KOPT-K1 (cell line): Measurements from ENCODE around the gene SLC2A11.

Experiments
- H3K27ac ChIP-seq: fragments of 200-600 bp; sonication (generic); 2 replicates; pipeline ENCODE4 v1.5.1; 2016; ENCODE audit warnings: antibody characterized with exemption, mild to moderate bottlenecking, low read depth, low read length; ENCODE audit not compliant: poor library complexity, severe bottlenecking
- H3K36me3 ChIP-seq: fragments of 200-600 bp; sonication (generic); 2 replicates; pipeline ENCODE4 v1.5.1; 2017; ENCODE audit warnings: antibody characterized with exemption, mild to moderate bottlenecking, low read length, moderate library complexity; ENCODE audit not compliant: insufficient read depth
- H3K9me3 ChIP-seq: fragments of 200-600 bp; sonication (generic); 2 replicates; pipeline ENCODE4 v1.5.1; 2017; ENCODE audit warnings: antibody characterized with exemption, low read length, mild to moderate bottlenecking; ENCODE audit not compliant: insufficient read depth, poor library complexity, severe bottlenecking

Gene SLC2A11

GRCh38 chr22:23827351-23827995 is 30.2 kb upstream of the SLC2A11 start:
- peaks cover 100% of the 10 kb centered on the region for H3K36me3 ChIP-seq
- no peaks in the 10 kb centered on the region for H3K9me3 ChIP-seq
- H3K27ac ChIP-seq, result no peak overlapping the region

GRCh38 chr22:23828800-23829680 is 28.6 kb upstream of the SLC2A11 start:
- Histone ChIP-seq H3K9me3 (no peaks in the 10 kb centered on the region), H3K36me3 (peaks cover 100% of the 10 kb centered on the region), H3K27ac (no peak overlapping the region)

GRCh38 chr22:23829845-23830372 is 27.8 kb upstream of the SLC2A11 start:
- Histone ChIP-seq H3K9me3 (no peaks in the 10 kb centered on the region), H3K36me3 (peaks cover 98% of the 10 kb centered on the region), H3K27ac (no peak overlapping the region)

- peaks cover 98% of the 10 kb centered on the region for H3K36me3 ChIP-seq
- H3K27ac ChIP-seq, result no peak overlapping the region
- H3K9me3 ChIP-seq, result no peaks in the 10 kb centered on the region
Measured at GRCh38 chr22:23831261-23831660, 26.4 kb upstream of the SLC2A11 start.

GRCh38 chr22:23831781-23832180 is 25.9 kb upstream of the SLC2A11 start:
- Histone ChIP-seq H3K36me3 (peaks cover 98% of the 10 kb centered on the region), H3K27ac (no peak overlapping the region), H3K9me3 (no peaks in the 10 kb centered on the region)

GRCh38 chr22:23832226-23833016 is 25.3 kb upstream of the SLC2A11 start:
- Histone ChIP-seq H3K9me3 (no peaks in the 10 kb centered on the region), H3K36me3 (peaks cover 94% of the 10 kb centered on the region), H3K27ac (no peak overlapping the region)

GRCh38 chr22:23833017-23833751 is 24.5 kb upstream of the SLC2A11 start:
- peaks cover 86% of the 10 kb centered on the region for H3K36me3 ChIP-seq
- no peaks in the 10 kb centered on the region for H3K9me3 ChIP-seq
- H3K27ac ChIP-seq, result no peak overlapping the region

- Histone ChIP-seq H3K27ac (no peak overlapping the region), H3K36me3 (peaks cover 79% of the 10 kb centered on the region), H3K9me3 (no peaks in the 10 kb centered on the region)
Measured at GRCh38 chr22:23833911-23834317, 23.8 kb upstream of the SLC2A11 start.

- no peaks in the 10 kb centered on the region for H3K9me3 ChIP-seq
- H3K36me3 ChIP-seq, result peaks cover 74% of the 10 kb centered on the region
- H3K27ac ChIP-seq, result no peak overlapping the region
Measured at GRCh38 chr22:23834406-23834792, 23.3 kb upstream of the SLC2A11 start.

GRCh38 chr22:23834793-23835483 is 22.7 kb upstream of the SLC2A11 start:
- Histone ChIP-seq H3K36me3 (peaks cover 69% of the 10 kb centered on the region), H3K27ac (no peak overlapping the region), H3K9me3 (no peaks in the 10 kb centered on the region)

GRCh38 chr22:23835484-23836144 is 22.1 kb upstream of the SLC2A11 start:
- H3K36me3 ChIP-seq, result peaks cover 62% of the 10 kb centered on the region
- no peaks in the 10 kb centered on the region for H3K9me3 ChIP-seq
- no peak overlapping the region for H3K27ac ChIP-seq

GRCh38 chr22:23836281-23836680 is 21.4 kb upstream of the SLC2A11 start:
- Histone ChIP-seq H3K9me3 (no peaks in the 10 kb centered on the region), H3K27ac (no peak overlapping the region), H3K36me3 (peaks cover 56% of the 10 kb centered on the region)

- Histone ChIP-seq H3K36me3 (peaks cover 49% of the 10 kb centered on the region), H3K9me3 (no peaks in the 10 kb centered on the region), H3K27ac (no peak overlapping the region)
Measured at GRCh38 chr22:23836692-23837495, 20.8 kb upstream of the SLC2A11 start.
